Measurements from ENCODE around the gene FMNL2. TPM values are rescaled to one million over a fixed set of nuclear protein-coding genes. Genes with fewer than 3 reads are reported as not detected.

Gene FMNL2
- total RNA-seq, 3 donors from 2014 or later = 11.5 to 25.4 (median 12.0) TPM

GRCh38 chr2:152405206-152406118 is 70.5 kb downstream of the FMNL2 start:
- ATAC-seq = peak; percentile 75
- TF ChIP-seq, protein P1, sequence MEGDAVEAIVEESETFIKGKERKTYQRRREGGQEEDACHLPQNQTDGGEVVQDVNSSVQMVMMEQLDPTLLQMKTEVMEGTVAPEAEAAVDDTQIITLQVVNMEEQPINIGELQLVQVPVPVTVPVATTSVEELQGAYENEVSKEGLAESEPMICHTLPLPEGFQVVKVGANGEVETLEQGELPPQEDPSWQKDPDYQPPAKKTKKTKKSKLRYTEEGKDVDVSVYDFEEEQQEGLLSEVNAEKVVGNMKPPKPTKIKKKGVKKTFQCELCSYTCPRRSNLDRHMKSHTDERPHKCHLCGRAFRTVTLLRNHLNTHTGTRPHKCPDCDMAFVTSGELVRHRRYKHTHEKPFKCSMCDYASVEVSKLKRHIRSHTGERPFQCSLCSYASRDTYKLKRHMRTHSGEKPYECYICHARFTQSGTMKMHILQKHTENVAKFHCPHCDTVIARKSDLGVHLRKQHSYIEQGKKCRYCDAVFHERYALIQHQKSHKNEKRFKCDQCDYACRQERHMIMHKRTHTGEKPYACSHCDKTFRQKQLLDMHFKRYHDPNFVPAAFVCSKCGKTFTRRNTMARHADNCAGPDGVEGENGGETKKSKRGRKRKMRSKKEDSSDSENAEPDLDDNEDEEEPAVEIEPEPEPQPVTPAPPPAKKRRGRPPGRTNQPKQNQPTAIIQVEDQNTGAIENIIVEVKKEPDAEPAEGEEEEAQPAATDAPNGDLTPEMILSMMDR (IDR thresholded peaks at IDR 0.05) = no peak
- no peak for DNase-seq
- intact Hi-C loops (cut with DNase I, micrococcal nuclease) = no loop called here
- H3K4me3 ChIP-seq = no peak overlapping the region
- H3K4me1 ChIP-seq (ENCODE audit: low read depth) = no peaks in the 10 kb centered on the region
- H3K36me3 ChIP-seq (ENCODE audit: low read depth) = no peaks in the 10 kb centered on the region
- H3K9me3 ChIP-seq = no peaks in the 10 kb centered on the region

- peak; percentile 20 for ATAC-seq
- intact Hi-C loops (cut with DNase I, micrococcal nuclease) = no loop called here
- DNase-seq = no peak
- H3K9me3 ChIP-seq = no peaks in the 10 kb centered on the region
- no peak overlapping the region for H3K4me3 ChIP-seq
- TF ChIP-seq, protein P1 (IDR thresholded peaks at IDR 0.05) = no peak
- H3K4me1 ChIP-seq (ENCODE audit: low read depth) = no peaks in the 10 kb centered on the region
- H3K36me3 ChIP-seq (ENCODE audit: low read depth) = no peaks in the 10 kb centered on the region
These were observed 71.3 kb downstream of the FMNL2 start for GRCh38 chr2:152406119-152406835.

- intact Hi-C loops (cut with DNase I, micrococcal nuclease) = no loop called here
- no peaks in the 10 kb centered on the region for H3K4me1 ChIP-seq (ENCODE audit: low read depth)
- H3K4me3 ChIP-seq = no peak overlapping the region
These were observed 71.8 kb downstream of the FMNL2 start for GRCh38 chr2:152406836-152407161.

DNA sequence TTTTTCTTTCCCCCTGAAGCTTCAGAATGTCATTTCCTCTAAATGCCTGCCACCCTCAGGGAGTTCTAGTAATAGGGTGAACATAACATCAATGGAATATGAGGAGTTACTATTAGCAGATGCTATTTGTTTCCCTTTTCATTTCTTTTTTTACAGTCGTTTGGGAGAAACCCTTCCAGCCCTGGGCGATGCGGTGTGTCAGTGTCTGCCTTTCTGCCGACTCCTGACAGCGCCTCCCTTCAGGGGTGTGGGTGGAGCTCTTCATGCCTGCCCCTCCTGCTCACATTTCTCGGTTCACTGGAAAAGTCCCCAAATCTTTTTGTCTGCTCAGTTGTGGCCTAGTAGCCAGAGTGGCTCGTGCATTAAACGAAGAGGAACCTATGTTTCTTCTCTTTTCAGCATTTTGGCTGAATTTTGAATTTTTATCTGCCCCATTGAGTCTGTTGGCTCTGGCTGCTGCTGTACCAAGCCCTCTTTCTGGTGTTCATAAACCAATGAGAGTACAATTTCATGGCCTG is 72.3 kb downstream of the FMNL2 start:
- Histone ChIP-seq H3K9me3 (no peaks in the 10 kb centered on the region), H3K4me1 (ENCODE audit: low read depth) (no peaks in the 10 kb centered on the region), H3K36me3 (ENCODE audit: low read depth) (no peaks in the 10 kb centered on the region), H3K4me3 (no peak overlapping the region)
- ATAC-seq (peak; percentile 71), DNase-seq (peak; percentile 47 to 64 (median 49))
- TF ChIP-seq, protein P1 (IDR thresholded peaks at IDR 0.05) = no peak
- intact Hi-C loops (cut with DNase I, micrococcal nuclease) = no loop called here

More at GRCh38 chr2:152406836-152407161, 71.8 kb downstream of the FMNL2 start:
- H3K9me3 ChIP-seq = no peaks in the 10 kb centered on the region
- DNase-seq (no peak), ATAC-seq (no peak)
- TF ChIP-seq, protein P1 (IDR thresholded peaks at IDR 0.05) = no peak
- no peaks in the 10 kb centered on the region for H3K36me3 ChIP-seq (ENCODE audit: low read depth)

DNA sequence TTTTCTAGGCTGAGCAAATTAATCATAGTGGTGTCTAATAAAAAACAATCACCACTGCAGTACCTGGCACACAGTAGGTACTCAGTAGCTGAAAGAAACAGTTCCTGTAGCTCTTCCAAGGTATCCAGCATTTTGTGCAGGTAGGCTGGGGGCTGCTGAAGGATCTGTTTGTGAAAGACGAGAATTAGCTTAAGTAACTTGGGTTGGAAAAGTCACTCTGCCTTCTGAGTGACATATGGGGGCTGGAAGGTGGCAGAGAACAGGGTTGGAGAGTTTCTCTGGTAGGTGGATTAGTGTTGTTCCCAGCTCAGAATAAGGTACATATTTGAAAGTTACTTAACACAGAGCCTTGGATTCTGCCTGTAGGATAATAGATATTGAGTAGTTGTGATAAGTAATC is 72.8 kb downstream of the FMNL2 start:
- ATAC-seq = no peak
- intact Hi-C loops (cut with DNase I, micrococcal nuclease) = no loop called here
- H3K4me1 ChIP-seq (ENCODE audit: low read depth) = no peaks in the 10 kb centered on the region
- DNase-seq = no peak
- H3K36me3 ChIP-seq (ENCODE audit: low read depth) = no peaks in the 10 kb centered on the region
- TF ChIP-seq, protein P1 (IDR thresholded peaks at IDR 0.05) = no peak
- no peak overlapping the region for H3K4me3 ChIP-seq
- H3K9me3 ChIP-seq = no peaks in the 10 kb centered on the region
